Bronchus fibroblast of lung (primary cell): ENCODE data around the gene C3orf49. TPM values are rescaled to one million over a fixed set of nuclear protein-coding genes. Genes with fewer than 3 reads are reported as not detected.

ENCODE experiments used
- total RNA-seq: library from RNA; depleted of rRNA; stranded (reverse); fragments of >200 nt; gene quantifications from 2 replicates; pipeline ENCODE4 v1.2.3, GENCODE V29; 2015

C3orf49 gene
- total RNA-seq = not detected in 2 replicates

GRCh38 chr3:63819151-63819398 lies at the start of gene C3orf49:
Gene C3orf49, plus strand, starts transcription at chr3:63819299. Its CDS starts 173 bp downstream, at chr3:63819472.

DNA sequence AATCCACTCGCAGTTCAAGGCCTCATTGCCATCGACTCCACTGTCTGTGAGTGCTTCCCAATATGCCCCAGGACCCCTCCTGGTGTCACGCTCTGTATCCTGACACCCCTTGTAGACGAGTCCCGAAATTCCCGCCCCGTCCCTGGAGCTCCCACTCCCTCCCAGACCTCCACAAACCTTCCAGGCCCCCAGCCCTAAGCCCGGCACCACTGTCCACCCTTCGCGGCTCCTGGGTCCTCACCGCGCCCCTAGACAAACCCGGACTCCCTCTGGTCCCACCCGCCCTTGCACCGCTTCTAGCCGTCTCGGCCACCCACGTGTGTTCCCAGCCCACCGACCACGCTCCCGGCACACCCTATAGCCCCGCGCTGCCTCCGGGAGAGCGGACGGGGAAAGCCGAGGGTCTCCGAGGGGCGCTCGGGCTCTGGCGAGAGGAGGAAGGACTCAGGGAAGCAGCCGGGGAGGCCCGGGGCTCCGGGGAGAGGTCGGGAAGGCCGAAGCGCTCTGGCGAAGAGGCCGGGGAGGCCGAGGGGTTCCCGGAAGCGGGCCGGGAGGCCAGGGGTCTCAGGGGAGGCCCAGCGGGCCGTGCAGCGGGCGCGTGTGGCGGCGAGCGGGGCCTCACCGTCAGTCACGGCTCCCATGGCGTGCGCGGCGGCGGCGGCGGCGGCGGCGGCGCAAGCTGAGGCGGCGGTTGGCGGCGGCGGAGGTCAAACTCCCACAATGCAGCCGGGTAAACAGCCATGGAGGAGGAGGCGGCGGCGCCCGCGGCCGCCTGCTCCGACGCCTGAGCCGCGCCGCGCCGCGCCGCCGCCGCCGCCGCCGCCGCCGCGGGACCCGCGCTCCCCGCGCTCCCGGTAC lies 44.3 kb downstream of the C3orf49 start, which contains the start of the genes ATXN7 and THOC7:
Gene ATXN7 (plus strand): TSS at position 718 of the 858 bp plus-strand sequence. CDS start 48,732 bp downstream, outside the sequence.
Gene THOC7 (minus strand): TSS at position 656 of the 858 bp plus-strand sequence. CDS start 15 bp downstream, at position 641.

Other genes starting within 250 kb of the C3orf49 start
- gene SNTN, start 166.6 kb upstream of the C3orf49 start, total RNA-seq = not detected in 2 replicates
- 54.9 and 62.9 TPM in 2 replicates for gene THOC7, start 44.5 kb downstream of the C3orf49 start, total RNA-seq
- gene ATXN7, start 44.6 kb downstream of the C3orf49 start, total RNA-seq = 5.2 and 5.4 TPM in 2 replicates
- not detected in 2 replicates for gene SCAANT1, start 93.1 kb downstream of the C3orf49 start, total RNA-seq
- 86.7 and 92.6 TPM in 2 replicates for gene PSMD6, start 204.2 kb downstream of the C3orf49 start, total RNA-seq